Activated T-helper 17 cell treated with anti-CD3 and anti-CD28 coated beads, Interleukin-2, amount 50 U/mL, for 72 hours (primary cell): Measurements from ENCODE around the gene FSTL3. TPM values are rescaled to one million over a fixed set of nuclear protein-coding genes. Genes with fewer than 3 reads are reported as not detected.
A peak's percentile ranks its signal among the peaks of the same experiment; 100 is the strongest.
"Not testable (repeated sequence)": the region's sequence is repeated elsewhere in the genome, so short reads cannot be mapped to it uniquely, and the experiment has no call there.

Experiments used
- ATAC-seq: fragments of 150-1000 bp; cut with Tn5 transposase; replicated peaks from 2 replicates; pipeline ENCODE4 v1.10.0; 2021; ENCODE audit warnings: mild to moderate bottlenecking, moderate library complexity
- H3K27ac Mint-ChIP-seq: one replicate; pipeline ENCODE4 v1.8.0; 2022; ENCODE audit warnings: mixed read lengths
- H3K27me3 Mint-ChIP-seq: one replicate; pipeline ENCODE4 v1.8.0; 2022; ENCODE audit warnings: mixed read lengths
- H3K36me3 Mint-ChIP-seq: one replicate; pipeline ENCODE4 v1.8.0; 2022; ENCODE audit warnings: low read depth, mild to moderate bottlenecking, mixed read lengths
- H3K4me1 Mint-ChIP-seq: one replicate; pipeline ENCODE4 v1.8.0; 2022; ENCODE audit warnings: mixed read lengths
- H3K4me3 Mint-ChIP-seq: one replicate; pipeline ENCODE4 v1.8.0; 2022; ENCODE audit warnings: mild to moderate bottlenecking, mixed read lengths
- H3K9me3 Mint-ChIP-seq: one replicate; pipeline ENCODE4 v1.8.0; 2022; ENCODE audit warnings: mixed read lengths
- total RNA-seq, 2 donors: library from RNA; stranded (reverse); gene quantifications; one replicate each; pipeline ENCODE4 v1.2.3, GENCODE V29; 2022

FSTL3 gene
- total RNA-seq, 2 donors from 2014 or later: 7.0 to 9.1 TPM

DNA sequence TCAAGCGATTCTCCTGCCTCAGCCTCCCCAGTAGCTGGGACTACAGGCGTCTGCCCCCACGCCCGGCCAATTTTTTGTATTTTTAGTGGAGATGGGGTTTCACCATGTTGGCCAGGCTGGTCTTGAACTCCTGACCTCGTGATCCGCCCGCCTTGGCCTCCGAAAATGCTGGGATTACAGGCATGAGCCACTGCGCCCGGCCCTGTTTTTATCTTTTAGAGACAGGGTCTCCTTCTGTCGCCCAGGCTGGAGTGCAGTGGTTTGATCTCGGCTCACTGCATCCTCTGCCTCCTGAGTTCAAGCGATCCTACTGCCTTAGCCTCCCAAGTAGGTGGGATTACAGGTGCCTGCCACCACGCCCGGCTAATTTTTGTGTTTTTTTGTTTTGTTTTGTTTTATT, 22.3 kb downstream of the FSTL3 start:
- not testable (repeated sequence) for H3K36me3 Mint-ChIP-seq, H3K9me3 Mint-ChIP-seq, H3K27ac Mint-ChIP-seq, H3K27me3 Mint-ChIP-seq, H3K4me1 Mint-ChIP-seq, H3K4me3 Mint-ChIP-seq, ATAC-seq

DNA sequence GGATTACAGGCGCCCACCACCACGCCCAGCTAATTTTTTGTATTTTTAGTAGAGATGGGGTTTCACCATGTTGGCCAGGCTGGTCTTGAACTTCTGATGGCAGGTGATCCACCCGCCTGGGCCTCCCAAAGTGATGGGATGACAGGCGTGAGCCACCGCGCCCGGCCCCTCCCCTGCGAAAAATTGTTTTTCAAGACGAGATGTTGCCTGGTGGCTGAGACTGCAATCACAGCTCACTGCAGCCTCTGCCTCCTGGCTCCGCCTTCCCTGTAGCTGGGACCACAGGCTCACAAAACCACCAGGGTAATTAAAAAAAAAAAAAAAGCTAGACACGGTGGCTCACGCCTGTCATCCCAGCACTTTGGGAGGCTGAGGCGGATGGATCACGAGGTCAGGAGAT, 23.7 kb downstream of the FSTL3 start:
- H3K4me3 Mint-ChIP-seq, H3K4me1 Mint-ChIP-seq, H3K27me3 Mint-ChIP-seq, ATAC-seq, H3K36me3 Mint-ChIP-seq, H3K9me3 Mint-ChIP-seq, H3K27ac Mint-ChIP-seq: not testable (repeated sequence)

DNA sequence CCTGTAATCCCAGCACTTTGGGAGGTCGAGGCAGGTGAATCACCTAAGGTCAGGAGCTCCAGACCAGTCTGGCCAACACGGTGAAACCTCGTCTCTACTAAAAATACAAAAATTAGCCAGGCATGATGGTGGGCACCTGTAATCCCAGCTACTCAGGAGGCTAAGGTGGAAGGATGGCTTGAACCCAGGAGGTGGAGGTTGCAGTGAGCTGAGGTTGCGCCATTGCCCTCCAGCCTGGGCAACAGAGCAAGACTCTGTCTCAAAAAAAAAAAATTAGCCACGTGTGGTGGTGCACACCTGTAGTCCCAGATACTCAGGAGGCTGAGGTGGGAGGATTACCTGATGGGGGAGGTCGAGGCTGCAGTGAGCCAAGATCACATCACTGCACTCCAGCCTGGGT, 26.7 kb downstream of the FSTL3 start:
- H3K4me1 Mint-ChIP-seq, H3K27me3 Mint-ChIP-seq, H3K36me3 Mint-ChIP-seq, H3K27ac Mint-ChIP-seq, H3K9me3 Mint-ChIP-seq, ATAC-seq: not testable (repeated sequence)
- peak overlapping the region; percentile 14 for H3K4me3 Mint-ChIP-seq

DNA sequence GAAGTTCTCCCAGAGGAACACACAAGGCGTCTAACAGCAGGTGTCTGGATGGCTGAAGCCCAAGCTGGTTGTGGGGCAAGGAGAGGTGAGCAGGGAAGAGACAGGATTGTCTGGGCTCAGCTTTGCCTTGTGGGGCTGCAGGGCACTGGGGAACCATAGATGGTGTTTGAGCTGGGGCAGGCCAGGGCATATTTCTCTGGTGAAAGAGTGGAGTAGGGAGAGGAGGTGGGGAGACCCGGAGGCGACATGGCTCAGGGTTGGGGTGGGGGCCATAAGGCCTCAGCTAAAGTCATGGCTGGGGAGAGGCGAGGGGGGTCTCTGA, 27.1 kb downstream of the FSTL3 start:
- peaks cover 5% of the 10 kb centered on the region for H3K27me3 Mint-ChIP-seq
- H3K4me1 Mint-ChIP-seq: no peaks in the 10 kb centered on the region
- peak overlapping the region; percentile 14 for H3K4me3 Mint-ChIP-seq
- H3K27ac Mint-ChIP-seq: peak overlapping the region; percentile 16
- no peaks in the 10 kb centered on the region for H3K36me3 Mint-ChIP-seq
- H3K9me3 Mint-ChIP-seq: no peaks in the 10 kb centered on the region
- no peak for ATAC-seq

DNA sequence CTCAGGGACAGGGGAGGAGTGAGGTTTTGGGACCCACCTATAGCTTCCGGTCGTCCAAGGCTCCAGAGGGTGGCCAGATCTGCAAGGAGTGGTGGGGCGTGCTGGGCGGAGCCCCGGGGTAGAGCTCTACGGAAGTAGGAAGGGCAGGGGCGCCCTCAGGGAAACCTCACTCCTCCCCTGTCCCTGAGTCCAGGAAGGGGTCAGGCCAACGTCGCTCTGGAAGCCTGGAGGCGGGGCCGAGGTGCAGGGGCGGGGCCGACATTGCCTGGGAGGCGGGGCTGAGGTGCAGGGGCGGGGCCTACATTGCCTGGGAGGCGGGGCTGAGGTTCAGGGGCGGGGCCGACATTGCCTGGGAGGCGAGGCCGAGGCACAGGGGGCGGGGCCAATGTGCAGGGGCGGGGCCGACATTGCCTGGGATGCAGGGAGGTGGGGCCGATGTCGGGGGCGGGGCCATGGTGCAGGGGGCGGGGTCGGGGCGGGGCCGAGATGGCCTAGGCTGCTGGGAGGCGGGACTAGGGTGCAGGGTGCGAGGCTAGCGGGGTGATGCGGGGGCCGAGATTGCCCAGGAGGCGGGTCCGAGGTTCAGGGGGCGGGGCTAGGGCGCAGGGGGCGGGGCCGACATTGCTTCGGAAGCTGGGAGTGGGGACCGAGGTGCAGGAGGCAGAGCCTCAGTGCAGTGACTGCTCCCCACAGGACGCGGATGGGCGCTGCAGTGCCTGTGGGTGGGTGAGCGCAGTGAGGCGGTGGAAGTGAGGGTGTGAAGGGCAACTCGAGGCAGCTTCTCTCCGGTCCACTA, 27.7 kb downstream of the FSTL3 start:
- Mint-ChIP-seq H3K36me3 (no peaks in the 10 kb centered on the region), H3K27me3 (peaks cover 5% of the 10 kb centered on the region), H3K4me3 (peak overlapping the region; percentile 14), H3K9me3 (no peaks in the 10 kb centered on the region), H3K27ac (peak overlapping the region; percentile 16), H3K4me1 (no peaks in the 10 kb centered on the region)
- ATAC-seq: peak; percentile 76

DNA sequence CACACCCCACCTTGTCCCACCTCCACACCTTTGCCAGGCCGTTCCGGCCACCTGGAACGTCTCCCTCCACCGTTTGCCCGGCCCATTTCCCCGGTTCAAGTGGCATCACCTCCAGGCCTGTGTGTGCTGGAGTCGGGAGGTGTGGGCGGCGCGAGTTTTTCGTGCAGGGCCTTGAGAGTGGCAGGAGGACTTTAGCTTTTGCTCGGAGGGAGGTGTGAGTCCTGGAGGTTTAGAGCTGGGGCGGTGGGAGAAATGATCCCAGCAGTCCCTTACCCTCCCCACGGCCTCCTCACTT, 28.2 kb downstream of the FSTL3 start:
- ATAC-seq: no peak
- no peak overlapping the region for H3K4me3 Mint-ChIP-seq

DNA sequence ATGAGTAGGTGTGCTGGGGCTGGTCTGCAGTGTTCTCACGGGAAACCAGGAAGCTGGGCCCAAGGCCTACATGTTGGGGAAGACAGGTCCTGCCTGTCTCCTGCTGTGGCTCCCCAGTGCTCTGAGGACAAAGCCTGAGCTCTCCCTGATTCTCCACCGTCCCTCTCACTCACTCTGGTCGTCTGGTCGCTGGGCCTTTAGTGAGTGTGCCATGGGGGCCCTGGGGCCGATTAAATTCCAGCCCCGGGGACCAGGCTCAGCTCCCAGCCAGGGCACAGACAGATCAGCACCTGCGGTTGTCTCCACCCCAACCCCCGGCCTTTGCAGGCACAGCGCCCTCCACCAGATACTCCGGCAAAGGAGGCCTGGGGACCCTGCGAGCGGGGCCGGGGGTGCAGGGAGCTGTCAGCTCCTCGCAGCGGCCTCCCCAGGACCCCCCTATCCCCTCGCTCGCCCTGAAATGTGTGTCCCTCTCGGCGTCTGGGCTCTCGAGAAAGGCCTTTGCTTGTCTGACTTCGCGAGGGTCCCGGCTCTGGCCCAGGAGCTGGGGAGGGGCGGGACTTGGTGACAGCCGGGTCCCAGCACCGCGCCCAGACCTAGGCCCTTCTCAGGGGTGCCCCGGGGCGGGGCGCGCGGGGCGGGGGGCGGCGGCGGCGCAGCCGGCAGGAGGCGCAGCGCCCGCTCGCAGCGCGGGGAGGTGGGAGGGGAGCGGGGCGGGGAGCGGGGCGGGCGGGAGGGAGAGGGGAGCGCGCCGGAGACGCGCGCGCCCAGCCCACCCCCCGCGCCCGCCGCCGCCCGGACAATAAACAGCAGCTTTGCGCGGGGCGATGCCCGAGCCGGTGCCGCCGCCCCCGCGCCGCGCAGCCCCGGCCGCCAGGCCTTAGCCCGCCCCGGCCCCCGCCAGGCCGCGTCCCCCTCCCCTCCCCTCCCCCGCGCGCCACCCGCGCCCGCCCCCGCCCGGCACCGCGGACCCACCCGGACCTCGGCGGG, 32.3 kb downstream of the FSTL3 start, which contains the start of gene PALM:
TSS of gene PALM (plus strand) at position 782 of the 990 bp plus-strand sequence. CDS start 212 bp downstream, outside the sequence.
- H3K27me3 Mint-ChIP-seq: peaks cover 5% of the 10 kb centered on the region
- H3K9me3 Mint-ChIP-seq: no peaks in the 10 kb centered on the region
- ATAC-seq: no peak
- no peak within 1 kb of the TSS for H3K4me3 Mint-ChIP-seq
- no peaks in the 10 kb centered on the region for H3K36me3 Mint-ChIP-seq
- no peaks in the 10 kb centered on the region for H3K4me1 Mint-ChIP-seq
- H3K27ac Mint-ChIP-seq: no peak within 1 kb of the TSS

More for the DNA sequence above, 28.2 kb downstream of the FSTL3 start:
- Mint-ChIP-seq H3K4me1 (no peaks in the 10 kb centered on the region), H3K36me3 (no peaks in the 10 kb centered on the region), H3K27ac (no peak overlapping the region), H3K27me3 (peaks cover 5% of the 10 kb centered on the region), H3K9me3 (no peaks in the 10 kb centered on the region)

DNA sequence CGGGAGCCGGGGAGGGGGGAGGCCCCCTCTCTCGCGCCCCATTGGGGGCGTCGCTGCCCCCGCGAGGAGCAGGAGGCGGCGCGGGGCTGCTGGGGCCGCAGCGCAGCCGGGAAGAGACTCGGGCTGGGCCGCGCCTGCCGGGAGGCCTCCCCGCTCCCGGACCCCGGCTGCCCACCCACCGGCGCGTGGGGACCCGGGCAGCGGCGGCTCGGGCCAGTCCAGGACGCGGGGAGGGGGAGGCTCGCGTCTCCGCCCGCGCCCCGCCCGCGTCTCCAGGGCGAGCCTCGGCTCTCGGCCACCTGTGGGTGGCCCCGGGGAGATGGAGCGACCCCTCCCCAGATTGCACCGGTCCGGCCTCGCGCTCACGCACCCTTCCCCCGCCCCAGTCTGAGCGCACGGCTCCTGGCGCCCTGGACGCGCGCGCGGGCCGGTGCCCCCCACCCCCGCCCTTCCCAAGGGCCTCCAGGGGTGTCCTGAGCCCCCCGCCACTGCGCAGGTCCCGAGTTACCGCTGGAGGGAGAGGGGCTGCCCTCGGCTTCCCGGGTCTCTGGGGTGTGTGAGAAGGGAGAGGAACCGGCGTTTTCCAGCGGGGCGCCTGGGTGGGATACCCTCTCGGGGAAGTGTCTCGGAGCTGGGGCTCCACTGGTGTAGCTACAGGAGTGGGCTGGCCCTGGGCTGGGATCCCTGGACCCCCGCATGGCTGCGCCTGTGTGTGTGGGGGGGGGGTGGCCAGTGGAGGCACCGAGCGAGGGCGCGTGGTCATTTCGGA, 33.2 kb downstream of the FSTL3 start:
- H3K4me1 Mint-ChIP-seq: no peaks in the 10 kb centered on the region
- no peaks in the 10 kb centered on the region for H3K36me3 Mint-ChIP-seq
- no peaks in the 10 kb centered on the region for H3K9me3 Mint-ChIP-seq
- peaks cover 5% of the 10 kb centered on the region for H3K27me3 Mint-ChIP-seq
- H3K4me3 Mint-ChIP-seq: no peak overlapping the region
- ATAC-seq: no peak
- no peak overlapping the region for H3K27ac Mint-ChIP-seq

DNA sequence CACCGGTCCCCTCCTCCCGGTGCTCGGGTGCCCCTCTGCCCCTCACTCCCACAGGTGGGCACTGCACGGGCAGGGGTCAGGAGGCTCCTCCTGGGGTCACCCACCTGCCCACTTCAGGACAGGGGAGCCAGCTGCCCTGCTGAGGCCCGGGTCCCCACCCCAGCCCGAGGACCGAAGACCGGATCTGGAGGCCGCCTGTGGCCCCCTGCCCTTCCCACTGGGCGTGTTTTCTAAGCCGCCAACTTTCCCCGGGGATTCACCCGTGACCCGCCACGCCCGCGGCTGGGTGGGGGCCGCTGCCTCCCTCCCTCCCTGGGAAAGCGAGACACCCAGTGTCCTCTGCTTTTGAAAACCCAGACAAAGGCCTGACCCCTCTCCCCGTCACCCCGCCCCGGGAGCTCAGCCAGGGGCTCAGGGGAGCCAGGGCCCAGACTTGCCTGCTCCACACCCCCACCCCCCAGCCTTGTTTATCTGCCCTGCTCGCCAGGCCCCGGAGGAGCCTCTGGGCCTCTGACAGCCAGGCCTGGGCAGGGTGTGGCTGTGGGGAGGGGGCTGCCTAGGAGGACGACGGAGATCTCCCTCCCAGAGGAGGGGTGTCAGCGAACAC, 33.9 kb downstream of the FSTL3 start:
- no peak for ATAC-seq

DNA sequence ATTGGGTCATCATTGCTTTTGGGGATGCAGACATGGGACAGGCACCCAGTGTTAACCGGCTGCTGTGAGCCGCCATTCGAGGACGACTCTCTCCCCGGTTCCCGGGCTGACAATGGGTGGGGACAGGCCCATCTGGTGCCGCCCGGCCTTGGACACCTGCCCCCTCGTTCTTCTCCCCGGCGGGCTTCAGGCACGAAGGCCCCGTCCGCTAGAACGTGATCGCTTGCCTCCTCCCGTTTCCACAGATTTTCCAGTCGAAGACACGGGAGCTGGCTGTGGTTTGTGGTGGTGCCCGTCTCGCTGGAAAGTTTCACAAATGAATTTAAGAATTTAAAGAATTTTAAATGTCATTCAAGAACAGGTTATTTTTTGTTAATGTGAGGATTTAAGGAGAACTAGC, 34.6 kb downstream of the FSTL3 start:
- peaks cover 3% of the 10 kb centered on the region for H3K9me3 Mint-ChIP-seq
- H3K27me3 Mint-ChIP-seq: peaks cover 8% of the 10 kb centered on the region
- no peak for ATAC-seq

More for the DNA sequence above, 33.9 kb downstream of the FSTL3 start:
- H3K36me3 Mint-ChIP-seq: no peaks in the 10 kb centered on the region
- H3K4me1 Mint-ChIP-seq: no peaks in the 10 kb centered on the region
- no peaks in the 10 kb centered on the region for H3K9me3 Mint-ChIP-seq
- H3K27ac Mint-ChIP-seq: no peak overlapping the region
- H3K4me3 Mint-ChIP-seq: no peak overlapping the region
- peaks cover 5% of the 10 kb centered on the region for H3K27me3 Mint-ChIP-seq

DNA sequence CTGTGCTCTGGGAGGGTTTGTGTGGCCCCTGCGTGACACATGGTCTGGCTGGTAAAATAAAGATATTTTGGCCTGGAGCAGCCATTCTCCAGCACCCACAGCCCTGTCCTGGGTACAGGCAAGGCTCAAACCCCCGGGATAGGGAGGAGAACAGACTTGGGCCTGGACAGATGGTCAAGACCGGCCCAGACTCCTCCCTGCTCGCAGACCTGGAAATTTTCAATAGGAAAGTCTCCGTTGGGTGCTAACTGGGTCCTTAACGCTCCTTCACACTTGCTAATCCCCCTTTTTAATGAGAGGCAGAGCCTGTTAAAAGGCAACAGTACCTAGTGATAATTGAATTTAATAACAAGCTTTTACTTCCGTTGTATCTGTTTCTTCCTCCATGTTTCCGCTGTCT, 35.1 kb downstream of the FSTL3 start:
- H3K27me3 Mint-ChIP-seq: peaks cover 10% of the 10 kb centered on the region
- no peaks in the 10 kb centered on the region for H3K4me1 Mint-ChIP-seq
- no peak overlapping the region for H3K27ac Mint-ChIP-seq
- H3K4me3 Mint-ChIP-seq: no peak overlapping the region
- no peak for ATAC-seq
- H3K36me3 Mint-ChIP-seq: no peaks in the 10 kb centered on the region
- peaks cover 5% of the 10 kb centered on the region for H3K9me3 Mint-ChIP-seq

More for the DNA sequence above, 34.6 kb downstream of the FSTL3 start:
- Mint-ChIP-seq H3K27ac (no peak overlapping the region), H3K4me3 (no peak overlapping the region), H3K4me1 (no peaks in the 10 kb centered on the region), H3K36me3 (no peaks in the 10 kb centered on the region)

DNA sequence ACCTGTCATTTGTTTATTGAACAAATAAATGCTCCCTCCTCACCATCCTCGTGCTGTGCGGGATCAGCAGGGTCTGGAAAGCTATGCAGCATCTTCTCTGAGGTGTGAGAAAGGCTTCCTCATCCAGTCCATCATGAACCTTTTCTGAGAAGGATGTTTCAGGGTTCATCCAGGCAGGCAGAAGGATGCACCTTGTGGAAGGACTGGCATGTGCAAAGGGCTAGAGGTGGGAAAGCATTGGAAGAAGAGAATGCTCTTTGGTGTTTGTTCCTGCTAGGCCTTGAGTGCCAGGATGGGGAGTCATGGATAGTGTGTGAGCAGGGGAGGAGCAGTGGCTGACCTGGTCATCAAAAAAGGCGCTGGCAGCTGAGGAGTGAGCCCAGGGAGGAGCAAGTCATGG, 39.2 kb downstream of the FSTL3 start:
- Mint-ChIP-seq H3K9me3 (peaks cover 5% of the 10 kb centered on the region), H3K27ac (no peak overlapping the region), H3K27me3 (peaks cover 12% of the 10 kb centered on the region), H3K4me1 (no peaks in the 10 kb centered on the region), H3K36me3 (no peaks in the 10 kb centered on the region), H3K4me3 (no peak overlapping the region)
- ATAC-seq: no peak

DNA sequence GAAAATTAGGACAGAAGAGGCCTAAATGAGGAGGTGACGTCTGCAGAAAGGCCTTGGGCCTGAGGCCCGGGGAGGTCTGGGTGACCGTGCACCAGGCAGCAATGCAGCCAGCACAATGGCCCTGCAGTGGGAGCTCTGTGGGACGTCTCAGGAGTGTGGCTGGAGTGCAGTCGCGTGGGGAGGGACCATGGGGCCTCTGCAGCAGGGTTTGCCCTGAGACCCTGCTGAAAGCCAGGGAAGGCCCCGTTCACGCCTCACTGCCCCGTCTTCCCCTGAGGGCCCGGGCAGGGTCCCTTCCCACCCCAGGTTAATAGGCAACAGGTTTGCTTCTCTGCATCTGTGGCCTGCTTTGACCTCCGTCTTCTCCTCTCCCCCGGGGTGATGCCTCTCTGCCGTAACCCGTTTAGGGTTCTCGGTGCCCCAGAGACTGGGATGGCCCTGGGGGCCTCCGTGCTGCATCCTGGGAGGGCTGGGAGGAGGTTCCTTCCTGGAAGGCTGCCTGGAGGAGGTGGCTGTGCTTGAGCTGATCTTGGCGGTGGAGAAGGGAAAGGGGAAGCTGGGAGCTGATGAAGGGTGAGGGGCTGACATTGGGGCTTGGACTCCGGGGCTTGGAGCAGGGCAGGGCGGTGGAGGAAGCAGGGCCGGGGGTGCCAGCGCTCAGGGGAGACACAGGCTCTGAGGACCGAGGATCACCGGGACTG, 42.2 kb downstream of the FSTL3 start:
- H3K4me3 Mint-ChIP-seq: no peak overlapping the region
- H3K4me1 Mint-ChIP-seq: no peaks in the 10 kb centered on the region
- peaks cover 15% of the 10 kb centered on the region for H3K27me3 Mint-ChIP-seq
- no peaks in the 10 kb centered on the region for H3K36me3 Mint-ChIP-seq
- H3K9me3 Mint-ChIP-seq: peaks cover 5% of the 10 kb centered on the region
- no peak for ATAC-seq
- no peak overlapping the region for H3K27ac Mint-ChIP-seq
